Endothelial cell of umbilical vein (primary cell): Measurements from ENCODE around the gene RAMP1.
A peak's percentile ranks its signal among the peaks of the same experiment; 100 is the strongest.

ENCODE experiments used
- CTCF ChIP-seq, 2 donors: IDR thresholded peaks; 1 replicate in 1 of 2; 2 replicates in 1 of 2; pipeline ENCODE4 v1.5.1; 2011; ENCODE audit warnings: low read length in 2 of 2, mild to moderate bottlenecking in 2 of 2, moderate library complexity in 2 of 2, control low read depth in 1 of 2, inconsistent platforms in 1 of 2, low read depth in 1 of 2; ENCODE audit not compliant: insufficient read depth in 1 of 2; ENCODE audit errors: extremely low read depth in 1 of 2
- EZH2 ChIP-seq: IDR thresholded peaks from 2 replicates; pipeline ENCODE4 v1.6.1; 2012; ENCODE audit warnings: borderline replicate concordance, low read depth, mild to moderate bottlenecking, moderate library complexity, low read length, inconsistent platforms; ENCODE audit not compliant: severe bottlenecking
- MAX ChIP-seq: IDR thresholded peaks from 2 replicates; pipeline ENCODE4 v1.6.1; 2011; ENCODE audit not compliant: insufficient read depth, insufficient read length
- MYC ChIP-seq: IDR thresholded peaks from one replicate; pipeline ENCODE4 v1.6.1; 2011; ENCODE audit warnings: mild to moderate bottlenecking, low read depth, low read length
- POLR2AphosphoS5 ChIP-seq: IDR thresholded peaks from 2 replicates; pipeline ENCODE4 v1.6.1; 2012; ENCODE audit warnings: low read depth, mild to moderate bottlenecking, control low read depth, low read length, moderate library complexity; ENCODE audit not compliant: insufficient read depth

- TF ChIP-seq MYC (no peak), CTCF (IDR thresholded peaks at IDR 0.05; ENCODE audit: extremely low read depth in 1 of 2, insufficient read depth in 1 of 2, low read depth in 1 of 2, low read length in 2 of 2) (no peak), POLR2AphosphoS5 (no peak), MAX (no peak), EZH2 (peak; percentile 27)
Measured at GRCh38 chr2:237861875-237862527, 2.6 kb downstream of the RAMP1 start.
